Measurements from ENCODE around the gene ZNF835.

DNA sequence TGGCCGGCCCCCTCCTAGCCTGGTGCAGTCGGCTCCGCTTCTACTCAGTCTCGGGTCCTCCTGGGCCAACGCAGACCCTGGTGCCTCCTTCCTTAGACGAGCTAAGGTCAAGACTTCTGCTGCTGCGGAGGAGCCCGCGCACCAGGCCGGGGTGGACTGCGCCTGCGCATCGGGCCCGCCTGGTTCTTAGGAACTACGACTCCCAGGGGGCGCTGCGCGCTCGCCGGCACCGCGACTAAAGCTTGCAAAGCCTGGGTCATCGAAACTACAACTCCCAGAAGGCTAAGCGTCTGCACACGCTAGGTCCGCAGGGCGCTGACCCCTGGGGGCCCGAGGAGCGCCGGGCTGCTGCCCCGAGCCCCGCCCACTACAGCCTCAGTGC is at the start of gene ZNF835:
- no peak for TF ChIP-seq POLR2AphosphoS5 (IDR thresholded peaks at IDR 0.05)
- TF ChIP-seq, protein P1, sequence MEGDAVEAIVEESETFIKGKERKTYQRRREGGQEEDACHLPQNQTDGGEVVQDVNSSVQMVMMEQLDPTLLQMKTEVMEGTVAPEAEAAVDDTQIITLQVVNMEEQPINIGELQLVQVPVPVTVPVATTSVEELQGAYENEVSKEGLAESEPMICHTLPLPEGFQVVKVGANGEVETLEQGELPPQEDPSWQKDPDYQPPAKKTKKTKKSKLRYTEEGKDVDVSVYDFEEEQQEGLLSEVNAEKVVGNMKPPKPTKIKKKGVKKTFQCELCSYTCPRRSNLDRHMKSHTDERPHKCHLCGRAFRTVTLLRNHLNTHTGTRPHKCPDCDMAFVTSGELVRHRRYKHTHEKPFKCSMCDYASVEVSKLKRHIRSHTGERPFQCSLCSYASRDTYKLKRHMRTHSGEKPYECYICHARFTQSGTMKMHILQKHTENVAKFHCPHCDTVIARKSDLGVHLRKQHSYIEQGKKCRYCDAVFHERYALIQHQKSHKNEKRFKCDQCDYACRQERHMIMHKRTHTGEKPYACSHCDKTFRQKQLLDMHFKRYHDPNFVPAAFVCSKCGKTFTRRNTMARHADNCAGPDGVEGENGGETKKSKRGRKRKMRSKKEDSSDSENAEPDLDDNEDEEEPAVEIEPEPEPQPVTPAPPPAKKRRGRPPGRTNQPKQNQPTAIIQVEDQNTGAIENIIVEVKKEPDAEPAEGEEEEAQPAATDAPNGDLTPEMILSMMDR (IDR thresholded peaks at IDR 0.05; ENCODE audit: poor library complexity, severe bottlenecking) = no peak
- no peak for TF ChIP-seq EP300 (conservative IDR thresholded peaks at IDR 0.05; ENCODE audit: poor library complexity, severe bottlenecking)

Measured in neural cell (in vitro differentiated cells).